Gastroesophageal sphincter (tissue), 3 donors: Measurements from ENCODE around the gene BRAT1.

Experiments
- POLR2A ChIP-seq, 2 donors: fragments of 450-650 bp; IDR thresholded peaks; one replicate each; pipeline ENCODE4 v1.6.1; 2017; ENCODE audit warnings: antibody characterized with exemption in 2 of 2, mild to moderate bottlenecking in 2 of 2, moderate library complexity in 1 of 2
- POLR2AphosphoS5 ChIP-seq: sonication (generic); formaldehyde crosslinking; IDR thresholded peaks from one replicate; pipeline ENCODE4 v1.6.1; 2017; ENCODE audit warnings: antibody characterized with exemption
- TF ChIP-seq, protein P1 (sequence below), 4 experiments: fragments of 200-600 bp in 2 of 4; fragments of 450-650 bp in 2 of 4; sonication (generic) in 1 of 4; IDR thresholded peaks; one replicate each; pipeline ENCODE4 v1.5.1; 2017 to 2019; ENCODE audit warnings: antibody characterized with exemption in 4 of 4, mild to moderate bottlenecking in 2 of 4, moderate library complexity in 2 of 4

DNA sequence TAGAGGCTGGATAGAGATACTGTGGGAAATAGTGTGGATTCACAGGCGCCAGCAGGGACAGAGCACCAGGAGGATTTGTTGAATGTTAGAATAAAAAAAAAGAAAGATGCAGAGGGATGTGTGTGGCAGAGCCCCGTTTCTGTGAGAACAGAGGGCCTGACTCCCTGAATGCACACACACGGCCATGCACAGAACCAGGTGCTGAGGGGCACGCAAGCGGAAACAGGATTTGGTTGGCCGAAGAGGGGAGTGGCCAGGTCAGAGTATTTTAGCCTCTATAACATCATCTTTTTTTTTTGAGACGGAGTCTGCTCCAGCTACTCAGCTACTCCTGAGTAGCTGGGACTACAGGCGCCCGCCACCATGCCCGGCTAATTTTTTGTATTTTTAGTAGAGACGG is 25.3 kb upstream of the BRAT1 start:
- TF ChIP-seq POLR2A (IDR thresholded peaks at IDR 0.05): no peak
- TF ChIP-seq, protein P1, sequence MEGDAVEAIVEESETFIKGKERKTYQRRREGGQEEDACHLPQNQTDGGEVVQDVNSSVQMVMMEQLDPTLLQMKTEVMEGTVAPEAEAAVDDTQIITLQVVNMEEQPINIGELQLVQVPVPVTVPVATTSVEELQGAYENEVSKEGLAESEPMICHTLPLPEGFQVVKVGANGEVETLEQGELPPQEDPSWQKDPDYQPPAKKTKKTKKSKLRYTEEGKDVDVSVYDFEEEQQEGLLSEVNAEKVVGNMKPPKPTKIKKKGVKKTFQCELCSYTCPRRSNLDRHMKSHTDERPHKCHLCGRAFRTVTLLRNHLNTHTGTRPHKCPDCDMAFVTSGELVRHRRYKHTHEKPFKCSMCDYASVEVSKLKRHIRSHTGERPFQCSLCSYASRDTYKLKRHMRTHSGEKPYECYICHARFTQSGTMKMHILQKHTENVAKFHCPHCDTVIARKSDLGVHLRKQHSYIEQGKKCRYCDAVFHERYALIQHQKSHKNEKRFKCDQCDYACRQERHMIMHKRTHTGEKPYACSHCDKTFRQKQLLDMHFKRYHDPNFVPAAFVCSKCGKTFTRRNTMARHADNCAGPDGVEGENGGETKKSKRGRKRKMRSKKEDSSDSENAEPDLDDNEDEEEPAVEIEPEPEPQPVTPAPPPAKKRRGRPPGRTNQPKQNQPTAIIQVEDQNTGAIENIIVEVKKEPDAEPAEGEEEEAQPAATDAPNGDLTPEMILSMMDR (IDR thresholded peaks at IDR 0.05): no peak
- TF ChIP-seq POLR2AphosphoS5: no peak
